Naive thymus-derived CD8-positive, alpha-beta T cell (primary cell): Measurements from ENCODE around the gene NCAPG2. TPM values are rescaled to one million over a fixed set of nuclear protein-coding genes. Genes with fewer than 3 reads are reported as not detected.
A peak's percentile ranks its signal among the peaks of the same experiment; 100 is the strongest.

Experiments used
- ATAC-seq, 2 donors: fragments of 150-1000 bp; cut with Tn5 transposase in 1 of 2; sonication (Bioruptor Pico), chemical (Tn5 transposase) in 1 of 2; 1 replicate in 1 of 2; 2 replicates in 1 of 2; pipeline ENCODE4 v1.10.0; 2021; ENCODE audit warnings: mild to moderate bottlenecking in 2 of 2, moderate library complexity in 2 of 2
- POLR2A ChIA-PET: fragments of 350-600 bp; sonication (Branson Sonifier 250); formaldehyde crosslinking; loops from one replicate; lab custom pipeline; 2021; ENCODE audit warnings: antibody characterized with exemption; lab: Charles Lee
- DNase-seq, 10 donors: peaks; one replicate each; pipeline versions ENCODE4 v3.0.0 to v3.0.0-alpha.2; 2020 to 2022
- H3K27ac Mint-ChIP-seq, 10 donors: one replicate each; pipeline ENCODE4 v1.8.0; 2020 to 2022; ENCODE audit warnings: mild to moderate bottlenecking in 10 of 10, mixed read lengths in 10 of 10, moderate library complexity in 4 of 10, inconsistent platforms in 1 of 10
- H3K27me3 Mint-ChIP-seq, 5 donors: one replicate each; pipeline ENCODE4 v1.8.0; 2021 to 2022; ENCODE audit warnings: mixed read lengths in 5 of 5
- H3K36me3 Mint-ChIP-seq, 3 donors: one replicate each; pipeline ENCODE4 v1.8.0; 2020 to 2022; ENCODE audit warnings: mixed read lengths in 3 of 3, mild to moderate bottlenecking in 2 of 3, inconsistent platforms in 1 of 3
- H3K4me1 Mint-ChIP-seq, 4 donors: one replicate each; pipeline ENCODE4 v1.8.0; 2021 to 2022; ENCODE audit warnings: mixed read lengths in 4 of 4
- H3K4me3 Mint-ChIP-seq, 10 donors: one replicate each; pipeline ENCODE4 v1.8.0; 2020 to 2022; ENCODE audit warnings: mild to moderate bottlenecking in 10 of 10, mixed read lengths in 10 of 10, moderate library complexity in 6 of 10, inconsistent platforms in 1 of 10
- H3K9me3 Mint-ChIP-seq, 9 donors: one replicate each; pipeline ENCODE4 v1.8.0; 2020 to 2022; ENCODE audit warnings: mixed read lengths in 9 of 9, mild to moderate bottlenecking in 3 of 9, inconsistent platforms in 1 of 9, moderate library complexity in 1 of 9
- polyA plus RNA-seq, 3 donors: library from polyadenylated mRNA; unstranded; fragments of 300-500 nt; fragmentation: Illumina TruSeq; gene quantifications; one replicate each; pipeline ENCODE4 v1.2.3, GENCODE V29; 2021
- total RNA-seq, 8 experiments: library from RNA in 2 of 8; stranded (reverse) in 2 of 8; gene quantifications; one replicate each; pipeline ENCODE4 v1.2.3 and lab custom pipeline; 2021 to 2026

The NCAPG2 gene
- total and polyA plus RNA-seq, 5 experiments from 2014 or later: 2.4 to 7.7 (median 3.7) TPM

DNA sequence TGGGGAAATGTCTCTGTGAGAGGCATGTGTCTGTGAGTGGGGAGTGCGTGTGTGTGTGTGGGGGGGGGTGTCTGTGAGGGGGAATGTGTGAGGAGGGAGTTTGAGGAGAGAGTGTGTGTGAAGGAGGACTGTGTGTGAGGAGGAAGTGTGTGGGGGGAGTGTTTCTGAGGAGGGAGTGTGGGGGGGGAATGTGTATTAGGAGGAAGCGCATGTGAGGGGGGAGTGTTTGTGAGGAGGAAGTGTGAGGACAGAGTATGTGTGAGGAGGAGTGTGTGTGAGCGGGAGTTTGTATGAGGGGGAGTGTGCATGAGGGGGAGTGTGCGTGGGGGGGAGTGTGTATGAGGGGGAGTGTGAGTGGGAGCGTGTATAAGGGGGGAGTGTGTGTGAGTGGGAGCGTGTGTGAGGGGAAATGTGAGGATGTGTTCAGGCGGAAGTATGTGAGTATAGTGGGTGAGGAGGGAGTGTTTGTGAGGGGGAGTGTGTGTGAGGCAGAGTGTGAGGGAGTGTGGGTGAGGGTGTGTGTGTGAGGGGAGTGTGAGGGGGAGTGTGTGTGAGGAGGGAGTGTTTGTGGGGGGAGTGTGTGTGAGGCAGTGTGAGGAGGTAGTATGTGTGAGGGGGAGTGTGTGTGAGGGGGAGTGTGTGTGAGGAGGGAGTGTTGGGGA is 95.2 kb downstream of the NCAPG2 start:
- POLR2A ChIA-PET: no interaction called here
- peaks cover 5 to 10% (median 7%) of the 10 kb centered on the region in 4 donors for H3K4me1 Mint-ChIP-seq
- no peaks in the 10 kb centered on the region for H3K9me3 Mint-ChIP-seq
- peaks cover 0 to 4% (median 0%) of the 10 kb centered on the region in 3 donors for H3K36me3 Mint-ChIP-seq
- ATAC-seq (no peak), DNase-seq (no peak)
- no peaks in the 10 kb centered on the region for H3K27me3 Mint-ChIP-seq
- no peak overlapping the region for H3K4me3 Mint-ChIP-seq
- peak overlapping the region in 2 of 10 donors; percentile 11 to 45 for H3K27ac Mint-ChIP-seq

DNA sequence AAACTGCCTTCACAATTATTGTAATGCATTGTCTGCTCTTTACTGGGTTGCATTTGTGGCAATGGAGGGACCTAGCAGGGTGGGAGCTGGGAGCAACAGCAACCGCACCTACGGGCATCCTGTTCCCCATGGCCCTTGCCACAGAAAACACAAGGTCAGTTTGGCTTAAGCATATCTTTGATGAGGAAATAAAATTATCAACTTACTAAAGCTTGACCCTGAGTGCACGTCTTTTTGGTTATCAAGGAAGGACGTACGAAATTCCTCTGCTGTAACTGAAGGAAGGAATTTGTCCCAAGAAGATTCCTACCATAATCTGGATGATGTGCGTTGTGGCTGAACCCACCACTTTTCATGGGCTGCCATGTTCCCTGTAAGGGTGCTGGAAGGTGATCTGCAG is 97.0 kb downstream of the NCAPG2 start:
- Mint-ChIP-seq H3K4me1 (peaks cover 3 to 7% (median 6%) of the 10 kb centered on the region in 4 donors), H3K9me3 (no peaks in the 10 kb centered on the region), H3K4me3 (no peak overlapping the region), H3K27me3 (peaks cover 0 to 2% (median 0%) of the 10 kb centered on the region in 5 donors), H3K36me3 (peaks cover 0 to 2% (median 0%) of the 10 kb centered on the region in 3 donors), H3K27ac (no peak overlapping the region)
- DNase-seq (no peak), ATAC-seq (no peak)
- POLR2A ChIA-PET: no interaction called here

DNA sequence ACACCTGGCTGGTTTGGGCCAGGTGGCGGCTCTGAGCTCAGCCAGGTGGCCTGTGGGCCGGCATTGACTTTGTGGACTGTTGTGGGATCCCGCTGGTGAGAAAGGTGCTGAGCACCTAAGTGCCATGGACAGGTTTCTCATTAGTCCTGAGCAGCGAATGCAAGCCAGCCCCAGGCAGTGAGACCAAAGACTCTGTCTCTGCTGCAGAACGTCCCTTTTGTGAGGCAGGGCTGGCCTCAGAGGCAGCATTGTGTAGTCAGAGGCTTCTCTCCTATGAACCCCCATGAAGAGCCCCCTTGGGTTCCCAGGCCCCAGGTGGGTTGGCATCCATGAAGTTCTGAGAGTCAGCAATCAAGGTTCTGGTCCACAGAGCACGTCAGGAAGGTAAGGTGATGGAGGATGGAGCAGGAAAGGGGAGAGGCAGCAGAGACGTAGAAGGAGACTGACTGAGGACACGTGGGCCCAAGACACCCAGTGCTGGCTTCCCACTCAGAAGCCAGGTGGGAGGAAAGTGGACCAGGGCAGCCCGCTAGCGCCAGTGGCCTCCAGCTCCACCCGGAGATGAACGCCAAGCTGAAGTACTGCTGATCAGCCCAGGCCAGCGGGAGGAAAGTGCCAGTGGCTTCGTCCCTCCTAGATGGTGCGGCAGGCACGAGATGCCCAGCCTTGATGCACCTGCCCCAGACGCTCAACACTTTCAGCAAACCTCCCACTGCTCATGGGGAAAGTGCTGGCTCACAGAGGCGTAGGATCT is 97.8 kb downstream of the NCAPG2 start:
- H3K36me3 Mint-ChIP-seq: peaks cover 0 to 2% (median 0%) of the 10 kb centered on the region in 3 donors
- DNase-seq (no peak), ATAC-seq (no peak)
- peaks cover 0 to 2% (median 0%) of the 10 kb centered on the region in 5 donors for H3K27me3 Mint-ChIP-seq
- POLR2A ChIA-PET: no interaction called here
- no peak overlapping the region for H3K27ac Mint-ChIP-seq
- no peak overlapping the region for H3K4me3 Mint-ChIP-seq
- H3K4me1 Mint-ChIP-seq: peaks cover 3 to 7% (median 6%) of the 10 kb centered on the region in 4 donors
- no peaks in the 10 kb centered on the region for H3K9me3 Mint-ChIP-seq

DNA sequence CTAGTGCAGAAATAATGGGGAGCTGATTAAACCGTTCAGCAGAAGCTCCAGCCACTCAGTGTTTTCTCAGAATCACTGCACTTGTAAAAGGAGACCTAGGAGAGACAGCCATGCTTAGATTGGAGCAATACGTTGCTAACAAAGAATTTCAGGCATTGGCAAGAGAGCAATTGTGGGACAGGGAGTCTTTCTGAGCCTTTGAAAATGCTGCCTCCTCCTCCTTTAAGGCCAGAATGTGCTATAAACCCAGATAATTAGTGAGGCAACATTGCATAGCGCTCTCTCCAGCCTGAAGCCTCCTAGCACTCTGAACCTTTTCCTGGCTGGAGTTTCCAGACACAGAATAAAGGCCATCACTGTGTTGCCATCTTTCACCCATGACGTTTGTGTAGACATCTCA is 98.5 kb downstream of the NCAPG2 start:
- Mint-ChIP-seq H3K36me3 (peaks cover 0 to 2% (median 0%) of the 10 kb centered on the region in 3 donors), H3K4me3 (no peak overlapping the region), H3K27ac (no peak overlapping the region), H3K9me3 (no peaks in the 10 kb centered on the region), H3K27me3 (peaks cover 0 to 2% (median 0%) of the 10 kb centered on the region in 5 donors), H3K4me1 (peaks cover 0 to 3% (median under 1%) of the 10 kb centered on the region in 4 donors)
- DNase-seq (no peak), ATAC-seq (no peak)
- POLR2A ChIA-PET: no interaction called here

DNA sequence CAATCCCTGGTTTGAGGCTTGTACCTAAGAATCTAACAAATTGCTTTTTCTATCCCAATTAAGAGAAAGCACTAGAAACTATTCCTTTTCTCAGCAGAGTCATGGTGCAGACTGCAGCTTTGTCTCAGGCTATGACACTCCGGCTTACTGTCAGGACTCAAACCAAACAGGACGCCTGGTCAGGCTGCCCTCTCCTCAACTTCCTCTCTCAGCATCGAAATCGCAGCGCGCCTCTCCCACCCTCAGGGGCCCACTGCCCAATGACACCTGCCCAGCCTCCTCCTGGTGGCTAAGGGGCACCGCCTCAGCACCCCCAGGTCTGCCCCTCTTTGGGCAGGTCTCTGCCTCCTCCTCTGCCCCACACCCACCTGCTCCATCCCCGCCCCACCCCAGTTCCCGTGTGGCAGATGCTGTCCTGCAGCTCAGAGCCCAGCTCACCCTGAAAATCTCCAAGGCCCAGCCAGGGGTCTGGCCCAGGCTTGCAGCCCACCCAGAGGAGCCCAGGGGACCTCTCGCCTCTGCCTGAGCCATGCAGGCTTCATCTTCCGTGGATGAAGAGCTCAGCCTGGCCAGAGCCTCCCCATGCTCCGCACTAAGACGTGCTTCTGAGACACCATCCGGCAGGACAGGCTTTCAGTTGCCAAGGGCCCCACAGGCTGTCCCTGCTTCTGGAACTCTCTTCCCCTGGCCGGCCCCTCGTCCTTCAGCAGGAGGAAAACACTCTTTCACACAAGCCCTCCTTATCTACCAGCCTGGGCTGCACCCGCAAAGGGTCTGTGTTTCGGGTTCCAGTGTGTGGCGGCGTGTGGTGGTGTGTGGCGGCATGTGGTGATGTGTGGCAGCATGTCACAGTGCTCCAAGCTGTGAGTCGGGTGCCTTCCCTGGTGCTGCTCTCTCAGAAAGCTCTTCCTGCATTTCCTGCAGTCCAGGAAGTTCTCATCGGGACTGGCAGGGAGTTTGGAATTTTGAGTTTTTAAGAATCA is 100.5 kb downstream of the NCAPG2 start:
- peaks cover 0 to under 1% (median 0%) of the 10 kb centered on the region in 4 donors for H3K4me1 Mint-ChIP-seq
- POLR2A ChIA-PET: no interaction called here
- H3K27me3 Mint-ChIP-seq: peaks cover 0 to 2% (median 0%) of the 10 kb centered on the region in 5 donors
- no peak overlapping the region for H3K27ac Mint-ChIP-seq
- DNase-seq: no peak
- H3K9me3 Mint-ChIP-seq: no peaks in the 10 kb centered on the region
- ATAC-seq: no peak
- H3K4me3 Mint-ChIP-seq: no peak overlapping the region
- H3K36me3 Mint-ChIP-seq: peaks cover 0 to 2% (median 0%) of the 10 kb centered on the region in 3 donors

DNA sequence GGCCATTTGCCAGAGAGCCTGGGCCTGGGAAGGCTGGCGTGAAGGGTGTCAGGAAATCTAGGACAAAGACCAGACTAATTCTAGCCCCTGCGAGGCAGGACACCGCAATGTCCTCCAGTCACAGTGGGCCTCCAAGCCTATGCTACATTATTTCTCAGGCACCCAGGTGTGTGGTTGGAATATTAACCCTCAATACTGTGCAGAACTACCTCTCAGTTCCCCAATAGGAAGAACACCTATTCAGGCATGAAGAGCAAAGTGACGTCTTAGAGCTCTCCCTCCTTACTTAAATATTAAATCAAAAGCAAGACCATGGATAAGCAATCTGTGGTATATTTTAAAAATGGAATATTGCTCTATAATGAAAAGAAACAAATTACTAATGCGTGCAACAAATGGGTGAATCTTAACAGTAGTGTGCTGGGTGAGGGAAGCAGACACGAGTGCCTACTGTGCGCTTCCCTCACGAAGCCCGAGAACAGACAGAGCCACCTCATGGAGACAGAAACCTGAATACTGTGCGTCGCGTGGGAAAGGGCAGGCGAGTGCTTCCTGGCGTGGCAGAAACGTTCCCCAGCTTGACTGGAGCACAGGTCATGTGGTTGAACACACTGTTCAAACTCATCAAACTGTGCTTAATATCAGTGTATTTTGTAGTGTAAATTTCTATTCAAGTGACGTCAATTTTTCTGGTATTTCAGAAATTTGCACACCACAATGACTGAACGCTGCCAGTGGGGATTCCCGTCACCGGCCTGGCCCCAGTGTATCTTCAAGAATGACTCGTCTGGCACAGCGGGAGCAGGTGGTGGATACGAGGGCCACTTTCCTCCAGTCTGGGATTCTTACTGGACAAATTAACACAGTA is 101.5 kb downstream of the NCAPG2 start:
- Mint-ChIP-seq H3K36me3 (peaks cover 0 to 2% (median 0%) of the 10 kb centered on the region in 3 donors), H3K27ac (no peak overlapping the region), H3K27me3 (peaks cover 0 to 2% (median 0%) of the 10 kb centered on the region in 5 donors), H3K9me3 (no peaks in the 10 kb centered on the region), H3K4me1 (no peaks in the 10 kb centered on the region), H3K4me3 (no peak overlapping the region)
- POLR2A ChIA-PET: no interaction called here
- ATAC-seq: no peak
- no peak for DNase-seq

DNA sequence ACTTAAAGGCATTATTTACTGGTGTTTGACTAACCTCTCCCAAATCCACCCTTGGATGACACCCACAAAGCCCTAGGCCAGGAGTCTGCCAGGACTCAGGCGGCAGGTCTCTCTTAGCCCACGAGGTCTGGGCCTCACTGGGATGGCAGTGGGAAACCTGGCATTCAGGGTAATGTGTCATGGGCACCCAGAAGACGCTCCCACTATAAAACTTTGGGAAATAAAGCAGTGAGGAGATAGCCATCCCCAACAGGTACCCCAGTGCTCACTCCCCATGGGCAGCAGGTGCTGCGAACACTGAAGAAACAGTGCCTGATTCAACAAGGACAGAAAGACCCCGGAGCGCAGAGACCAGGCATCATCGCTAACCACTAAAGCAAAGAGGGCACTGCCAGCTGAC is 102.6 kb downstream of the NCAPG2 start:
- ATAC-seq (no peak), DNase-seq (no peak)
- no peak overlapping the region for H3K27ac Mint-ChIP-seq
- POLR2A ChIA-PET: no interaction called here
- H3K36me3 Mint-ChIP-seq: no peaks in the 10 kb centered on the region
- H3K4me1 Mint-ChIP-seq: no peaks in the 10 kb centered on the region
- H3K9me3 Mint-ChIP-seq: no peaks in the 10 kb centered on the region
- no peak overlapping the region for H3K4me3 Mint-ChIP-seq
- H3K27me3 Mint-ChIP-seq: peaks cover 0 to 2% (median 0%) of the 10 kb centered on the region in 5 donors

DNA sequence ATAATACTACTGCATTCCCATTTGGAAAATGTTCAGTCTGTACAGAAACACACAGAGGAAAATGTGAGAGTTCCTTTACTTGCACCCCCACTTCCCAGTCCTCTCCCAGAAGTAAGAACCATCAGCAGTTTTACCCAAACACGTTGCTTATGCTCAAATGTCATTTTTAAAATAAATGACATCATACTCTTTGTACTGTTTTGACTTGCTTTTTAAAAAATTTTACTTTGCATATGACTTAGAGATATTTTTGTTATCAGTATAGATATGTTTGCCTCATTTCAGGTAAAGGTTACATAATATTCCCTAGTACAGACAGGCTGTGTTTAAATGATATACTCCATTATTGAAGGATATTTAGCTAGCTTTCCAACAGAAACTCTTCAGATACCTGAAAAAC is 103.5 kb downstream of the NCAPG2 start:
- Mint-ChIP-seq H3K4me3 (no peak overlapping the region), H3K36me3 (no peaks in the 10 kb centered on the region), H3K27ac (no peak overlapping the region), H3K4me1 (no peaks in the 10 kb centered on the region), H3K27me3 (peaks cover 0 to 2% (median 0%) of the 10 kb centered on the region in 5 donors), H3K9me3 (no peaks in the 10 kb centered on the region)
- DNase-seq: no peak
- POLR2A ChIA-PET: no interaction called here
- no peak for ATAC-seq

DNA sequence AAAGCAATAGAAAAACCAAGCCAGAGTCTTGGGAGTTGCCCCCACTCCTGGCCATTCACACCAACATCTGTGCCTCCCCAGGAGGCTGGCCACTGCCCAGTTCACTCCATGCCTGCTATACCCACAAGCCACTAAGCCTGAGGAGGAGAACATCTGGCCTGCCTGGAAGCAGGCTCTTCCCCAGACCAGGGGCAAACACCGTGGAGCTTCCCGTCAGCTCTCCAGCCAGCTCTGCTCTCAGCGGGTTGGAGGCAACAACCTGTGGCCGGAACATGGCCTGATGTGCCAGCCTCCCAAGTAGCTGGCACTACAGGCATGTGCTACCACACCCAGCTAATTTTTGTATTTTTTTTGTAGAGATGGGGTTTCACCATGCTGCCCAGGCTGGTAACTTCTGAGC is 107.9 kb downstream of the NCAPG2 start:
- Mint-ChIP-seq H3K4me3 (no peak overlapping the region), H3K4me1 (no peaks in the 10 kb centered on the region), H3K27me3 (no peaks in the 10 kb centered on the region), H3K36me3 (no peaks in the 10 kb centered on the region), H3K9me3 (peaks cover 0 to 7% (median 2%) of the 10 kb centered on the region in 9 donors), H3K27ac (no peak overlapping the region)
- POLR2A ChIA-PET: no interaction called here
- no peak for ATAC-seq
- no peak for DNase-seq

DNA sequence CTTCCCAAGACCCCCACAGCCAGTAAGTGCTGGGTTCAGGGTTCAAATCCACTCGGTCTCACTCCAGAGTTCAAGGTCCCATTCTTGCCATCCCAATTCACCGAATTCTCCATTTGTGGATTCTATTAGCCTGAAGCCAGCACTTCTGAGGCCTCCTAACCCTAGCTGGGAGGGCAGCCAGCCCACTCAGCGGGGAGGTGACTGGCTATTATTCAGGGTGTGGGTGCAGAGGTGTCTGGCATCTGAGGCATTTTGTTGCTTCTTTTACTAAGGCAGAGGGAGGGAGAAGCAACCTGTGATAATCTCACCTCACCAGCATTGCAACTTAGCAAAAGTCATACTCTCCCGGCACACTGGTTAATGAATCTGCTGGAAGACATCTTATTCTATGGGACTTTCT is 108.3 kb downstream of the NCAPG2 start:
- Mint-ChIP-seq H3K27ac (no peak overlapping the region), H3K4me3 (no peak overlapping the region), H3K9me3 (peaks cover 0 to 7% (median 2%) of the 10 kb centered on the region in 9 donors), H3K36me3 (no peaks in the 10 kb centered on the region), H3K27me3 (no peaks in the 10 kb centered on the region), H3K4me1 (no peaks in the 10 kb centered on the region)
- DNase-seq: no peak
- POLR2A ChIA-PET: no interaction called here
- no peak for ATAC-seq

DNA sequence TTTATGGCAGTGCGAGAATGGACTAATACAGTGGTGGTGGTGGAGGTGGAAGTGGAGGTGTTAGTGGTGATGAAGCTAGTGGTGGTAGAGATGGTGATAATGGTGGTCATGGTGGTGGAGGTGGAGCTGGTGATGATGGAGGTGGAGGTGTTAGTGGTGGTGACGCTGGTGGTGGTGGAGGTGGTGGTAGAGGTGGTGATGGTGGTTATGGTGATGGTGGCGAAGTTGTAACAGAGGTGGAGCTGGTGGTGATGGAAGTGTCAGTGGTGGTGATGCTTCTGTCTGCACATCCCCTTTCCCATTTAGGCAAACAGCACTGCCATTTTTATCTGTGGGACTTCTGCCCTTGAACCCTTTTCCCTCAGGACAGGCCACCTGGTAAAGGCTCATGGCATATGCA is 109.5 kb downstream of the NCAPG2 start:
- ATAC-seq (no peak), DNase-seq (no peak)
- no peak overlapping the region for H3K27ac Mint-ChIP-seq
- no peaks in the 10 kb centered on the region for H3K4me1 Mint-ChIP-seq
- POLR2A ChIA-PET: interaction anchor here (0.6 kb wide), 1 partner anchor 37 kb away, joined by 3 read pairs; no protein-coding TSS in a partner anchor
- H3K4me3 Mint-ChIP-seq: no peak overlapping the region
- H3K27me3 Mint-ChIP-seq: peaks cover 0 to 5% (median 0%) of the 10 kb centered on the region in 5 donors
- no peaks in the 10 kb centered on the region for H3K36me3 Mint-ChIP-seq
- peaks cover 0 to 7% (median 2%) of the 10 kb centered on the region in 9 donors for H3K9me3 Mint-ChIP-seq

DNA sequence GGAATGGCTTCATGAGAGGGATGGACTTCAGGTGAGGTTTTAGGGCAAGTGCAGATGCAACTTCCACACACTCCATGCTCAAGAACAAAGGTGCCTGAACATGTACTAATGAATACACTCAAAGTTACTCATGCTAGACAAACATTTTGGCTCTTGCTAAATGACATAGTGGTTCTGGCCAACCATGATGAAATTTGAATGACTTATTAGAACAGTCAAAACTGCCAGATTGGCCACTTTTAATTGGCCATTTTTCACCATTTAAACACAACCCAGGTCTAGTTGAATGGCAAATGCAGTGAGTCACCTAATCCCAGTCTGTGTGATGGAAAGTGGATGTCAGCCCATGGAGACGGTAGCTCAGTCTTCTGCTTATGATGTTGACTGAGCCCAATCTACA is 112.1 kb downstream of the NCAPG2 start:
- H3K27me3 Mint-ChIP-seq: peaks cover 2 to 20% (median 16%) of the 10 kb centered on the region in 5 donors

More for the DNA sequence above, 112.1 kb downstream of the NCAPG2 start:
- peaks cover 0 to 8% (median 2%) of the 10 kb centered on the region in 9 donors for H3K9me3 Mint-ChIP-seq
- no peak overlapping the region for H3K27ac Mint-ChIP-seq
- POLR2A ChIA-PET: no interaction called here
- ATAC-seq (no peak), DNase-seq (no peak)
- H3K4me1 Mint-ChIP-seq: peaks cover 0 to 5% (median under 1%) of the 10 kb centered on the region in 4 donors
- H3K4me3 Mint-ChIP-seq: no peak overlapping the region
- H3K36me3 Mint-ChIP-seq: peaks cover 0 to 2% (median 0%) of the 10 kb centered on the region in 3 donors
